ENCODE results near the gene RAB21. TPM values are rescaled to one million over a fixed set of nuclear protein-coding genes. Genes with fewer than 3 reads are reported as not detected.

The RAB21 gene
- total RNA-seq: 14.7 and 22.4 TPM in 2 replicates

GRCh38 chr12:71754461-71755145, at the start of gene RAB21:
Gene RAB21, plus strand, starts transcription at chr12:71754863. Its CDS starts 267 bp downstream, at chr12:71755130.

Other genes starting within 250 kb of the RAB21 start
- gene ZFC3H1, start 91.0 kb upstream of the RAB21 start, total RNA-seq: 9.9 and 14.1 TPM in 2 replicates
- gene THAP2, start 90.6 kb upstream of the RAB21 start, total RNA-seq: 3.4 and 4.0 TPM in 2 replicates
- 22.2 and 26.4 TPM in 2 replicates for gene TMEM19, start 68.8 kb upstream of the RAB21 start, total RNA-seq
- gene TBC1D15, start 84.9 kb downstream of the RAB21 start, total RNA-seq: 12.0 and 15.1 TPM in 2 replicates
- not detected in 2 replicates for gene TPH2, start 184.0 kb downstream of the RAB21 start, total RNA-seq

Data from tracheal epithelial cell (primary cell).